Epithelial cell of esophagus (primary cell): Measurements from ENCODE around the gene RAG2.

Experiments used
- DNase-seq: peaks from one replicate; pipeline ENCODE4 v3.0.0; 2010; ENCODE audit warnings: low read depth
- H3K4me3 ChIP-seq: 2 replicates; pipeline ENCODE4 v1.5.1; 2011; ENCODE audit warnings: mild to moderate bottlenecking, low read length, control low read depth
- TF ChIP-seq, protein P1 (sequence below): IDR thresholded peaks from 2 replicates; pipeline ENCODE4 v1.5.1; 2011; ENCODE audit warnings: low read depth, mild to moderate bottlenecking, low read length, control low read depth, inconsistent platforms; ENCODE audit not compliant: insufficient read depth; ENCODE audit errors: missing control alignments

Gene RAG2

GRCh38 chr11:36598051-36598450 is at the start of gene RAG2:
RAG2 (minus strand) TSS chr11:36598236; CDS start chr11:36594168, 4,068 bp downstream.
- no peak for DNase-seq
- no peak within 1 kb of the TSS for H3K4me3 ChIP-seq
- TF ChIP-seq, protein P1, sequence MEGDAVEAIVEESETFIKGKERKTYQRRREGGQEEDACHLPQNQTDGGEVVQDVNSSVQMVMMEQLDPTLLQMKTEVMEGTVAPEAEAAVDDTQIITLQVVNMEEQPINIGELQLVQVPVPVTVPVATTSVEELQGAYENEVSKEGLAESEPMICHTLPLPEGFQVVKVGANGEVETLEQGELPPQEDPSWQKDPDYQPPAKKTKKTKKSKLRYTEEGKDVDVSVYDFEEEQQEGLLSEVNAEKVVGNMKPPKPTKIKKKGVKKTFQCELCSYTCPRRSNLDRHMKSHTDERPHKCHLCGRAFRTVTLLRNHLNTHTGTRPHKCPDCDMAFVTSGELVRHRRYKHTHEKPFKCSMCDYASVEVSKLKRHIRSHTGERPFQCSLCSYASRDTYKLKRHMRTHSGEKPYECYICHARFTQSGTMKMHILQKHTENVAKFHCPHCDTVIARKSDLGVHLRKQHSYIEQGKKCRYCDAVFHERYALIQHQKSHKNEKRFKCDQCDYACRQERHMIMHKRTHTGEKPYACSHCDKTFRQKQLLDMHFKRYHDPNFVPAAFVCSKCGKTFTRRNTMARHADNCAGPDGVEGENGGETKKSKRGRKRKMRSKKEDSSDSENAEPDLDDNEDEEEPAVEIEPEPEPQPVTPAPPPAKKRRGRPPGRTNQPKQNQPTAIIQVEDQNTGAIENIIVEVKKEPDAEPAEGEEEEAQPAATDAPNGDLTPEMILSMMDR = no peak

- TF ChIP-seq, protein P1 = no peak
- DNase-seq = no peak
- no peak overlapping the region for H3K4me3 ChIP-seq
Measured at GRCh38 chr11:36638556-36638955, 40.5 kb upstream of the RAG2 start.

DNA sequence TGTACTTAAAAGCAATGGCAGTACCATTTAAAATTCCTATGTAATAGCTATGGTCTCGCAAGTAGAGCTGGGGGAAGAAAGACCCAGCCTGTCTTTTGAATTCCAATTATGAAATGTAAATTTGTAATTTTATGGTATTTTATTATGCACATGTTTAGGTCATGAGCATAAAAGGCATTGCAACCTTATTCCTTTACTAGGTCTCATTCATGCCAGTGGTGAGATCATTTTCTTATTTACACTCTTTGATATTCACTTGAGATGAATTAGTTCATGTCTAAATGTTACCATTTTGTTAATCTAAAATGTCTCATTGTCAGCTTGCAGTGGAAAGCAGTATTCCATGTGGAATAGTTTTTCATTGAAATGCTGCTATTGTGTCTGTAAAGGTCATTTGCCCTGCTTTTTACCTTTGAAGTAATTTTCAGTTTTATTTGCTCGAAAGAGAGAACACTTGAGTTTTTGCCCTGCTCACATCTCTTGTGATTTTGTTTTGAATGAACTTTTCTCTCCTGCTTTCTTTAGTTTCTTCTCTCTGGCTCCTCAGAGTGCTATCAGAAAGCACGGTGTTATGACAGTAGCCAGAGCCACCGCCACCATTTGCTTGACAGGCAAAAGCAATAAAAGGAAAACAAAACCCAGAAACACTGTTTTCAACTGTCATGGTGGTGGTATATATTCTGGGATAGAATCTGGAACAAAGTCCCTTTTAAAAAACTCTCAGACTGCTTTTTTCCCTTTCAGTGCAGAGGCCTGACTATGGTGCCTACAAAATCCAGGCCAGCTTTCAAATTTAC is 37.2 kb upstream of the RAG2 start:
- H3K4me3 ChIP-seq = no peak overlapping the region
- no peak for DNase-seq
- TF ChIP-seq, protein P1 = no peak

- no peak for DNase-seq
- TF ChIP-seq, protein P1 = no peak
- H3K4me3 ChIP-seq = no peak overlapping the region
Measured at GRCh38 chr11:36631774-36632173, 33.7 kb upstream of the RAG2 start.

- H3K4me3 ChIP-seq = no peak overlapping the region
- TF ChIP-seq, protein P1 = no peak
- DNase-seq = peak; percentile 44
Measured at GRCh38 chr11:36628765-36629244, 30.8 kb upstream of the RAG2 start.

GRCh38 chr11:36628141-36628540 is 30.1 kb upstream of the RAG2 start:
- DNase-seq = no peak
- TF ChIP-seq, protein P1 = no peak
- no peak overlapping the region for H3K4me3 ChIP-seq

GRCh38 chr11:36627471-36627870 is 29.4 kb upstream of the RAG2 start:
- DNase-seq = no peak
- H3K4me3 ChIP-seq = no peak overlapping the region
- TF ChIP-seq, protein P1 = no peak
